ENCODE measurements around the gene EHMT1. TPM values are rescaled to one million over a fixed set of nuclear protein-coding genes. Genes with fewer than 3 reads are reported as not detected.
"Not testable (repeated sequence)": the region's sequence is repeated elsewhere in the genome, so short reads cannot be mapped to it uniquely, and the experiment has no call there.

EHMT1 gene
- total RNA-seq, 2 donors from 2014 or later, result 56.2 to 97.9 TPM

DNA sequence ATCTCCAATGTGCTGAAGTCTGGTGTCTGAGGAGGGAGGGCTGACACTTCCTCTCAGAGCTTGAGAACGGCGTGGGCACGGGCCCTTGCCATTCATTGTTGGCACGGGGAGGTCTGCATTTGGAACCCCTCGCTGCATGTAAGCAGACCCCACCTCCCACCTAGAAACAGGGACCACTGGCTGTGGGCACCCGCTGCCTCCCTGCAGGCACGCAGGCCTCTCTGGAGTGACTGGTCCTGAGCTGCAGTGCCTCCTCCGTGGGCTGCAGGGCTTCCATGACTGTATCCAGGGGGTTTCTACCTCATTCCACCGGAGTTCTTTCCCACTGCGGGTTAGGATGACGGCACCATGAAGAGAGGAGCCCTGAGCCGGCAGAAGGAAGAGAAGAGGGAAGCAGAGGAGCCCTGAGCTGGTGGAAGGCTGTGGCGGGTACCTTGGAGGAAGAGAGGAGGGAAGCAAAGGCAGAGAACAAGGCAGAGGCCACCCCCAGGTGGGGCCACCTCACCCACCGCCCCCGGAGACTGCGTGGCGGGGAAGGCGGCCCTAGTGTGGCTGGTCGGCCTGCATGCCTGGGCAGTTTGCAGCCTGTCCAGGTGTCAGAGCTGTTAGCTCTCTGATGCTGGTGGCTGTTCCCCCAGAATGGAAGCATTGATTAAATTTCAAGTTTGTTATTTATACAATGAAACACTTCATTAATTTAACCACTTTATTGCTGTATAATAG, 183.9 kb downstream of the EHMT1 start:
- TF ChIP-seq, protein P1, sequence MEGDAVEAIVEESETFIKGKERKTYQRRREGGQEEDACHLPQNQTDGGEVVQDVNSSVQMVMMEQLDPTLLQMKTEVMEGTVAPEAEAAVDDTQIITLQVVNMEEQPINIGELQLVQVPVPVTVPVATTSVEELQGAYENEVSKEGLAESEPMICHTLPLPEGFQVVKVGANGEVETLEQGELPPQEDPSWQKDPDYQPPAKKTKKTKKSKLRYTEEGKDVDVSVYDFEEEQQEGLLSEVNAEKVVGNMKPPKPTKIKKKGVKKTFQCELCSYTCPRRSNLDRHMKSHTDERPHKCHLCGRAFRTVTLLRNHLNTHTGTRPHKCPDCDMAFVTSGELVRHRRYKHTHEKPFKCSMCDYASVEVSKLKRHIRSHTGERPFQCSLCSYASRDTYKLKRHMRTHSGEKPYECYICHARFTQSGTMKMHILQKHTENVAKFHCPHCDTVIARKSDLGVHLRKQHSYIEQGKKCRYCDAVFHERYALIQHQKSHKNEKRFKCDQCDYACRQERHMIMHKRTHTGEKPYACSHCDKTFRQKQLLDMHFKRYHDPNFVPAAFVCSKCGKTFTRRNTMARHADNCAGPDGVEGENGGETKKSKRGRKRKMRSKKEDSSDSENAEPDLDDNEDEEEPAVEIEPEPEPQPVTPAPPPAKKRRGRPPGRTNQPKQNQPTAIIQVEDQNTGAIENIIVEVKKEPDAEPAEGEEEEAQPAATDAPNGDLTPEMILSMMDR (IDR thresholded peaks at IDR 0.05), result no peak
- DNase-seq, result no peak
- peaks cover 5% of the 10 kb centered on the region for H3K36me3 ChIP-seq
- H3K9ac ChIP-seq (ENCODE audit: low read depth in 2 of 2, low read length in 2 of 2), result no peak overlapping the region
- H3K27ac ChIP-seq, result no peak overlapping the region
- H3K4me3 ChIP-seq, result no peak overlapping the region
- no peaks in the 10 kb centered on the region for H3K9me3 ChIP-seq
- intact Hi-C loops (cut with DNase I), result no loop called here
- no peaks in the 10 kb centered on the region for H3K27me3 ChIP-seq
- no peaks in the 10 kb centered on the region for H3K4me1 ChIP-seq

GRCh38 chr9:137804908-137805630, 186.3 kb downstream of the EHMT1 start:
- no peaks in the 10 kb centered on the region for H3K9me3 ChIP-seq
- no peak overlapping the region for H3K27ac ChIP-seq
- H3K27me3 ChIP-seq, result no peaks in the 10 kb centered on the region
- H3K36me3 ChIP-seq, result peaks cover 5% of the 10 kb centered on the region
- DNase-seq, result no peak
- intact Hi-C loops (cut with DNase I), result no loop called here
- no peaks in the 10 kb centered on the region for H3K4me1 ChIP-seq
- TF ChIP-seq, protein P1 (IDR thresholded peaks at IDR 0.05), result no peak
- no peak overlapping the region for H3K4me3 ChIP-seq
- H3K9ac ChIP-seq (ENCODE audit: low read depth in 2 of 2, low read length in 2 of 2), result no peak overlapping the region

DNA sequence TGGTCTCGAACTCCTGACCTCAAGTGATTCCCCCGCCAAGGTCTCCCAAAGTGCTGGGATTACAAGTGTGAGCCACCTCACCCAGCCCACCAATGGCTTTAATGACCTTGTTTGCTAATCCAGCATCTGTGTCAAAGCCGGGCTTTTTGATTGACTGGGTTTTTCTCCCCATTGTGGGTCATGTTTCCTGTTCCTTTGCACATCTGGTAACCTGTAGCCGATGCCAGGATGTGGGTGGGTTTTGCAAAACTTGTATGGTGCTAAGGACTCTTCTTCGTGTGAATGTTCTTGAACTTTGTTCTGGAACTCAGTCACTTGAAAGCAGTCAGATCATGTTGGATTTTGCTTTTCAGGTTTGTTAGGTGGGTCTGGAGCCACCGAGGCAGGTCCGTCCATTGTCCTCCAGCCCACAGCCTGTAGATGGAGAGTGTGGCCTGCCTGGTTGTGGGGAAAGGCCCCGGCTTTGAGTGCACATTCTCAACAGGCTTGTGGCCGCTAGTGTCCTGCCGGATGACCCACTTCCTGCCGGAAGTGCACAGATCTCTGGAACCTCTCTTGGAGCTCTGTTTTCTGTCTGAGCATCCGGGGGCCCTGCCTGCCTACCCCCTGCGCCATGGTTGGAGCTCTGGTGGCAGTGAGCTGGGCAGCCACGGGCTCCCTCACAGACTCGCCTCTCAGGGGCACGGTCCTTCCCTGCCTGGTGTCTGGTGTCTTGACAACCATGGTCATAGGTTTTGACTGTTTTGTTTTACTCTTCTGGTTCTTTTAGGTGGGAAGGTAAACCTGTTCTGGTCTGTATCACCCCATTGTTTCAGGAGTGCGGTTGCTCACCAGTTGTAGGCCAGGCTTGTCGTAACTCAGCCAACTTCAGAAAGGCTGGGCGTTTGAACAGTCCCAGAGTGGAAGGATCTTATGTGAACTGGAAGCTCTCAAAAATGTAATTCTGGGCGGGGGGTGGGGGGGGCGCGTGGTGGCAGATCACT, 189.2 kb downstream of the EHMT1 start:
- no peaks in the 10 kb centered on the region for H3K27me3 ChIP-seq
- intact Hi-C loops (cut with DNase I), result no loop called here
- DNase-seq, result no peak
- no peak overlapping the region for H3K9ac ChIP-seq (ENCODE audit: low read depth in 2 of 2, low read length in 2 of 2)
- H3K36me3 ChIP-seq, result no peaks in the 10 kb centered on the region
- no peak overlapping the region for H3K27ac ChIP-seq
- no peaks in the 10 kb centered on the region for H3K4me1 ChIP-seq
- H3K9me3 ChIP-seq, result no peaks in the 10 kb centered on the region
- H3K4me3 ChIP-seq, result no peak overlapping the region
- TF ChIP-seq, protein P1 (IDR thresholded peaks at IDR 0.05), result no peak

DNA sequence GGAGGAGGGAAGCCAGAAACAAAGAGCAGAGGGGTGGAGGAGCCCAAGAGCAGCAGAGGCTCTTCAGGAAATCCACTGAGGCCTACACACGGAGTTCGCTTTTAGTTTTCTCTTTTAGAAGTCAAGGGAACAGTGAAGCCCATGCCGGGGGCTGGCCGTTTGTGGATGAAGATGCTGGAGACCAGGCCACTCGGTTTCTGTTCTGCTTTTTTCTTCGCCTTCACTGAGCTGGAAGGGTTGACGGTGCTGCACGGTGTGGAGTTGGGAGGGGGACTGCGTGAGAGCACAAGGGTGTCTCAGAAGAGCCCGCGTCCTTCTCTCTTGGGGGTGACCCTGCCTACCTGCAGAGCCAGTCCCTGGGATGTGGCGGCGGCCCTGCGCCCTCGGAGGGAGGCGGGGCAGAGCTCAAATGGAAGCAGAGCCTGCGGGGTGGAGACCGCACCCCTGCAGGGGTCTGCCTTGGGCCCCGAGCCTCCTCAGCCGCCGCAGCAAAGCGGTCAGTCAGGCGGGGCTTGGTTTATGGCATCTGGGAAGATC, 190.3 kb downstream of the EHMT1 start:
- TF ChIP-seq, protein P1 (IDR thresholded peaks at IDR 0.05), result no peak
- Histone ChIP-seq H3K27ac (no peak overlapping the region), H3K9me3 (no peaks in the 10 kb centered on the region), H3K27me3 (no peaks in the 10 kb centered on the region), H3K9ac (ENCODE audit: low read depth in 2 of 2, low read length in 2 of 2) (no peak overlapping the region), H3K36me3 (no peaks in the 10 kb centered on the region), H3K4me1 (no peaks in the 10 kb centered on the region), H3K4me3 (no peak overlapping the region)
- intact Hi-C loops (cut with DNase I), result no loop called here
- DNase-seq, result no peak

DNA sequence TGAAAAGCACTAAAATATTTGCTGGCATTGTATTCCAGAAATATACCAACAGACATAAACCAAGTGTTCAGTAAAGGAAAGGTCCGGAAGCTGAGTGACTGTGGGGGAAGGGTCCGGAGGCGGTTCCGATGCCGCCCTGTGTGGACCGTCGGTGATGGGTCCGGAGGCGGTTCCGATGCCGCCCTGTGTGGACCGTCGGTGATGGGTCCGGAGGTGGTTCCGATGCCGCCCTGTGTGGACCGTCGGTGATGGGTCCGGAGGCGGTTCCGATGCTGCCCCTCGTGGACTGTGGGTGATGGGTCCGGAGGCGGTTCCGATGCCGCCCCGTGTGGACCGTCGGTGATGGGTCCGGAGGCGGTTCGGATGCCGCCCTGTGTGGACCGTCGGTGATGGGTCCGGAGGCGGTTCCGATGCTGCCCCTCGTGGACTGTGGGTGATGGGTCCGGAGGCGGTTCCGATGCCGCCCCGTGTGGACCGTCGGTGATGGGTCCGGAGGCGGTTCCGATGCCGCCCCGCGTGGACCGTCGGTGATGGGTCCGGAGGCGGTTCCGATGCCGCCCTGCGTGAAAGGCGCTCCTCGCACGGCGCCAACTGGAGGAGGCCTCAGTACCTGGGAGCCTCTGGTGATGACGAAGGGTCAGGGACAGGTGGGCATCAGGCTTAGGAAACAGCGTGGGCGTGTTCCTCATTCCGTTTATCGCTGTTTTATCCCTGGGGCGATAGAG, 191.1 kb downstream of the EHMT1 start:
- H3K36me3 ChIP-seq; DNase-seq; H3K4me1 ChIP-seq; intact Hi-C loops (cut with DNase I); H3K9ac ChIP-seq (ENCODE audit: low read depth in 2 of 2, low read length in 2 of 2); H3K27me3 ChIP-seq; H3K27ac ChIP-seq; H3K4me3 ChIP-seq; H3K9me3 ChIP-seq: not testable (repeated sequence)

Measured in colonic mucosa (tissue), 4 donors.